GM06990 (cell line): Measurements from ENCODE around the gene PRMT7.

Experiments used
- DNase-seq: peaks from one replicate; pipeline ENCODE4 v3.0.0-alpha.2; 2011; ENCODE audit not compliant: insufficient read length; ENCODE audit errors: extremely low read depth
- H3K27me3 ChIP-seq: replicated peaks from 2 replicates; pipeline ENCODE4 v1.6.0; 2011; ENCODE audit warnings: low read length; ENCODE audit not compliant: control insufficient read depth, insufficient read depth
- H3K36me3 ChIP-seq: 2 replicates; pipeline ENCODE4 v1.5.1; 2011; ENCODE audit warnings: low read length; ENCODE audit not compliant: control insufficient read depth, insufficient read depth
- H3K4me3 ChIP-seq: replicated peaks from 2 replicates; pipeline ENCODE4 v1.5.1; 2011; ENCODE audit warnings: low read depth, mild to moderate bottlenecking, control low read depth, low read length
- CTCF ChIP-seq: IDR thresholded peaks from 2 replicates; pipeline ENCODE4 v1.5.1; 2011; ENCODE audit warnings: low read length, control low read depth, mild to moderate bottlenecking, inconsistent platforms; ENCODE audit not compliant: insufficient read depth, poor library complexity, severe bottlenecking

The PRMT7 gene

DNA sequence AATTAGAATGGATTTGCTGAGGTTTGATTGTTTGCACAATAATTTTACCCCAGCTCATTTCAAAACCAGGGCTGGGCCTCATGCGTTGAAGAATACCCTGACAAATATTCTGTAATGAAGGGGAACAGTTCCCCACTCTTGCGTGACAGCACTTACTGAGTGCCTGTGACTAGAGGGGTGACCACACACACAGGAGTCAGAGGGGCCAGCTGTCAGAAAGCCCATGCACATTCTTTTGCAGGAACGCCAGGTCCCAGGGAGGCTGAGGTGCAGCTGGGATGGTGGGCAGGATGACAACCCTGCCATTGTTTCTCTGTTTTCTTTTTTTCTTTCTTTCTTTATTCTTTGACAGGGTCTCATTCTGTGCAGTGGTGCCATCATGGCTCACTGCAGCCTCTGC is 92.9 kb downstream of the PRMT7 start:
- Histone ChIP-seq H3K27me3 (no peaks in the 10 kb centered on the region), H3K36me3 (no peaks in the 10 kb centered on the region), H3K4me3 (no peak overlapping the region)
- no peak for DNase-seq
- no peak for TF ChIP-seq CTCF

DNA sequence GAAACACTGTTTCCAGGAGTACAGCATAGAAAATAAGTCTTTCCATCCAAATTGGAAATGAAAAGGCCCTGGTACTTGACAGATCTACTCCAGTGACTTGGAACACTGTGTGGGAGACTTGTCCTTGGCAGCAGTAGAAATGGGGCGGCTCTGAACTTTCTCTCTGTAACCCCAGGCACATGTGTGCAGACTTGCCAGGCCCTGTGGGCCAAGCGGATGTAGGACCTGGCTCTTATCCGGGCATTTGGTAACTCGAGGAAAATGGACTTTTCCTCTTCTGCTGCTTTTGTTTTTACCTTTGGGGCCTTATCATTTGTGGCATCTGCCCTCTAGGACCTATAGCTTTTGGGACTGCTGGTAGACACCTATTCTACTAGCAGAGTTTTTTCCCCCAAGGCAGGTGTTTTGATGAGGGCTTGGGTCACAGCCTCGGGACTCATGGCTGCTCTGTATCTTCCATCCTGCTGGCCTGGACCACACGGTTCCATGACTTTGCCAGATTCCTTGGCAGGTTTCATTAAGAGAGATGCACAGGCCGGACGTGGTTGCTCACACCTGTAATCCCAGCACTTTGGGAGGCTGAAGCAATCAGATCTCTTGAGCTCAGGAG is 94.0 kb downstream of the PRMT7 start:
- Histone ChIP-seq H3K4me3 (no peak overlapping the region), H3K36me3 (no peaks in the 10 kb centered on the region), H3K27me3 (no peaks in the 10 kb centered on the region)
- TF ChIP-seq CTCF, result no peak
- no peak for DNase-seq

DNA sequence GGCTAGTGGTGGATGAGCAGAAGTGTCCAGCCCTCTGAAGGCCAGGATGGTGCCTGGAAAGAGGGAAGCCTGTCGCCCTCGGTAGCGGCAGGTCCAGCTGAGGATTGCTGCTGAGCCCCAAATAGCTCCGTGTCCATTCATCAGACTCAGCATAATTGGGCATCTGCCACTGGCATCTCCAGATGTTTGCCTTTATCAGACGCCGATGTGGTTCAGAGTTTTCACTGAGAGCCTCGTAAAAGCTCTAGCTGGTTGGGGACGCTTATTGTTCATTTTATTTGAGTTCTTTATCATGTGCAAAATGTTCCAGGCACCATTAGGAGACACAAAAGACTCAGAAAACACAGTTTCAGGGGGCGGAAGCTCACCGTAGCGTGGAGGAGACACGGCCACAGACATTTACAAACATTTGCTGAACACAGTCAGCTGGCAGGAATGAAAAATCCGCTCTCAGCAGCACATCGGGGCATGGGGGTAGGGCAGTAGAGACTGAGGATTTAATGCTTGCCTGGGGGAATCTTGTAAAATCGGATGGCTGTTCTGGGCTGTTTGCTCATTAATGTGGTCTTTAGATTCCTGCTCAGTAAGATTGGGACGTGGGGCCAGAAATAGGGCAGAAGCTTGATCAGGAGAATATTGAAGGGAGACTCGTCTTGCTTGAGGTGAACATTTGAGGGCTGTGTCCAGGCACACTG is 95.8 kb downstream of the PRMT7 start:
- TF ChIP-seq CTCF, result no peak
- DNase-seq, result no peak
- Histone ChIP-seq H3K36me3 (no peaks in the 10 kb centered on the region), H3K27me3 (no peaks in the 10 kb centered on the region), H3K4me3 (no peak overlapping the region)
